ENCODE data around the gene POU2F1. TPM values are rescaled to one million over a fixed set of nuclear protein-coding genes. Genes with fewer than 3 reads are reported as not detected.

Gene POU2F1
- total and polyA plus RNA-seq, 7 donors: 2.3 to 35.5 (median 15.0) TPM

- Histone ChIP-seq H3K4me1 (no peaks in the 10 kb centered on the region), H3K36me3 (peaks cover 0 to 77% (median 15%) of the 10 kb centered on the region in 4 donors), H3K27ac (no peak overlapping the region), H3K9me3 (no peaks in the 10 kb centered on the region), H3K27me3 (no peaks in the 10 kb centered on the region), H3K4me3 (no peak overlapping the region)
- intact Hi-C loops (cut with DNase I): no loop called here
- DNase-seq: no peak
- TF ChIP-seq EP300 (IDR thresholded peaks at IDR 0.05) (no peak), POLR2AphosphoS5 (IDR thresholded peaks at IDR 0.05) (no peak), CTCF (IDR thresholded peaks at IDR 0.05) (no peak), POLR2A (IDR thresholded peaks at IDR 0.05) (no peak)
- 79 to 90% methylated on average over 2 of the region's 2 CpGs for WGBS, 2 donors
Observed at GRCh38 chr1:167400359-167400953, 179.8 kb downstream of the POU2F1 start.

GRCh38 chr1:167401260-167401873 is 180.7 kb downstream of the POU2F1 start:
- TF ChIP-seq POLR2AphosphoS5 (IDR thresholded peaks at IDR 0.05): no peak
- TF ChIP-seq CTCF (IDR thresholded peaks at IDR 0.05): peak in 3 of 4 experiments; percentile 27 to 38 (median 27)
- H3K4me1 ChIP-seq: no peaks in the 10 kb centered on the region
- H3K9me3 ChIP-seq: no peaks in the 10 kb centered on the region
- intact Hi-C loops (cut with DNase I): no loop called here
- peaks cover 0 to 77% (median 15%) of the 10 kb centered on the region in 4 donors for H3K36me3 ChIP-seq
- no peak overlapping the region for H3K4me3 ChIP-seq
- no peaks in the 10 kb centered on the region for H3K27me3 ChIP-seq
- no peak overlapping the region for H3K27ac ChIP-seq
- WGBS, 2 donors: 40 to 60% methylated on average over 8 of the region's 8 CpGs
- no peak for DNase-seq

DNA sequence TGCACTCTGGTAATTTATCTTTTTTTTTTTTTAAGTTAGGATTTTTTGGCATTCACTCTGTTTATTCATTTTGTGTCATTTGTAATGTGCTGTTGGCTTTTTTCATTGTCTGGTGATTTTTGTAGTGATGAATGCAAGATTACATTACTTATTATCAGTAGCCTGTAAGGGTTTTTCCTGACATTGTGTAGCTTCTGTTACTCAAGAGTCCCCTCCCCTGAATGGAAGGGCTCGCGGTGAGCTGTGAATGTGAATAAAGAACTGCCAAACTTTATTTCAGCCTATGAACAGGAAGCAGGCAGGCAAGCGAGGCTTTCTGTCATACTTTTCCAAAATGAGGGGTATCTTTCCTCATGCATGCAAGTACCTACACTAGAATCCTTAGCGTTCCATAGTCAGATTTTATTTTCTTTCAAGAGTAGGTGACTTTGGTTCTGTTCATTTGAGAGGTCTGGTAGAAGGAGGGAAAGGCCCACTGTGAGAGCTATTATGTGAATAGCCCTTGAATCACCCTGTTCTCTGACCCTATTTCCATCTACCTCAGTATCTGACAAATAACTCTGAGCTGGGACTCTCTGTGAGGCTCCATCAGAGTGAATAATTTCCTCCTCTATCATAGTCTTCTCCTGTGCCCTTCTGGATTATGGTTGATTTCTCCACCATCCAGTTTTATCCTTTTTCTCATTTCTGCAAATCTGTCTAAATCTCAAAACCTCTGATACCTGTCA is 183.6 kb downstream of the POU2F1 start:
- H3K27me3 ChIP-seq: no peaks in the 10 kb centered on the region
- H3K4me1 ChIP-seq: no peaks in the 10 kb centered on the region
- H3K4me3 ChIP-seq: no peak overlapping the region
- H3K9me3 ChIP-seq: no peaks in the 10 kb centered on the region
- WGBS, 2 donors: 89 to 96% methylated on average over 4 of the region's 4 CpGs
- peaks cover 0 to 48% (median 5%) of the 10 kb centered on the region in 4 donors for H3K36me3 ChIP-seq
- TF ChIP-seq CTCF (IDR thresholded peaks at IDR 0.05) (no peak), POLR2AphosphoS5 (IDR thresholded peaks at IDR 0.05) (no peak), POLR2A (IDR thresholded peaks at IDR 0.05) (no peak), EP300 (IDR thresholded peaks at IDR 0.05) (no peak)
- no peak overlapping the region for H3K27ac ChIP-seq
- no peak for DNase-seq
- intact Hi-C loops (cut with DNase I): no loop called here

- no peaks in the 10 kb centered on the region for H3K27me3 ChIP-seq
- no peak overlapping the region for H3K27ac ChIP-seq
- H3K4me3 ChIP-seq: no peak overlapping the region
- intact Hi-C loops (cut with DNase I): no loop called here
- H3K4me1 ChIP-seq: no peaks in the 10 kb centered on the region
- no peak for DNase-seq
- TF ChIP-seq POLR2AphosphoS5 (IDR thresholded peaks at IDR 0.05) (no peak), POLR2A (IDR thresholded peaks at IDR 0.05) (no peak), CTCF (IDR thresholded peaks at IDR 0.05) (no peak), EP300 (IDR thresholded peaks at IDR 0.05) (no peak)
- peaks cover 0 to 44% (median 4%) of the 10 kb centered on the region in 4 donors for H3K36me3 ChIP-seq
- 68 to 79% methylated on average over 3 of the region's 3 CpGs for WGBS, 2 donors
- no peaks in the 10 kb centered on the region for H3K9me3 ChIP-seq
Observed at GRCh38 chr1:167404908-167405307, 184.2 kb downstream of the POU2F1 start.

Data from sigmoid colon (tissue), 7 donors.